GM12875 (cell line): ENCODE data around the gene PCYT2.

ENCODE experiments used
- H3K4me3 ChIP-seq: one replicate; pipeline ENCODE4 v1.5.1; 2011; ENCODE audit warnings: low read depth, low read length, control low read depth
- CTCF ChIP-seq: IDR thresholded peaks from 2 replicates; pipeline ENCODE4 v1.5.1; 2011; ENCODE audit warnings: low read depth, mild to moderate bottlenecking, control low read depth, inconsistent platforms, low read length, moderate library complexity, borderline replicate concordance; ENCODE audit not compliant: insufficient read depth

Gene PCYT2

GRCh38 chr17:81890447-81891302, 20.5 kb downstream of the PCYT2 start:
- peak overlapping the region; percentile 90 for H3K4me3 ChIP-seq
- TF ChIP-seq CTCF: no peak

- no peak overlapping the region for H3K4me3 ChIP-seq
- no peak for TF ChIP-seq CTCF
Observed at GRCh38 chr17:81889602-81890001, 21.6 kb downstream of the PCYT2 start.

- H3K4me3 ChIP-seq: no peak overlapping the region
- TF ChIP-seq CTCF: no peak
Observed at GRCh38 chr17:81888988-81889595, 22.1 kb downstream of the PCYT2 start.

GRCh38 chr17:81888105-81888987, 22.9 kb downstream of the PCYT2 start:
- TF ChIP-seq CTCF: no peak
- no peak overlapping the region for H3K4me3 ChIP-seq

- no peak overlapping the region for H3K4me3 ChIP-seq
- TF ChIP-seq CTCF: no peak
Observed at GRCh38 chr17:81885869-81886548, 25.2 kb downstream of the PCYT2 start.

GRCh38 chr17:81885454-81885853, 25.7 kb downstream of the PCYT2 start:
- no peak for TF ChIP-seq CTCF
- no peak overlapping the region for H3K4me3 ChIP-seq
